Neural crest cell (in vitro differentiated cells): ENCODE data around the gene AP4S1. TPM values are rescaled to one million over a fixed set of nuclear protein-coding genes. Genes with fewer than 3 reads are reported as not detected.
A peak's percentile ranks its signal among the peaks of the same experiment; 100 is the strongest.
"Not testable (repeated sequence)": the region's sequence is repeated elsewhere in the genome, so short reads cannot be mapped to it uniquely, and the experiment has no call there.

Experiments
- DNase-seq: peaks from one replicate; pipeline ENCODE4 v3.0.0; 2021; ENCODE audit warnings: low read depth, mixed read lengths, low spot score
- H3K27ac Mint-ChIP-seq: one replicate; pipeline ENCODE4 v1.8.0; 2021; ENCODE audit warnings: mild to moderate bottlenecking, mixed read lengths; ENCODE audit not compliant: unreplicated experiment
- H3K27me3 Mint-ChIP-seq: 2 replicates; pipeline ENCODE4 v1.8.0; 2021; ENCODE audit warnings: low read depth, mild to moderate bottlenecking, mixed read lengths
- H3K36me3 Mint-ChIP-seq: 2 replicates; pipeline ENCODE4 v1.8.0; 2021; ENCODE audit warnings: low read depth, mild to moderate bottlenecking, mixed read lengths
- H3K4me1 Mint-ChIP-seq: 2 replicates; pipeline ENCODE4 v1.8.0; 2021; ENCODE audit warnings: mixed read lengths
- H3K4me3 Mint-ChIP-seq: one replicate; pipeline ENCODE4 v1.8.0; 2021; ENCODE audit warnings: mild to moderate bottlenecking, mixed read lengths
- H3K9me3 Mint-ChIP-seq: 2 replicates; pipeline ENCODE4 v1.8.0; 2021; ENCODE audit warnings: mixed read lengths
- CTCF ChIP-seq: fragments of 200-600 bp; sonication (generic); conservative IDR thresholded peaks from 2 replicates; pipeline ENCODE4 v1.5.0; 2021; ENCODE audit warnings: antibody characterized with exemption, mild to moderate bottlenecking
- total RNA-seq: library from RNA; stranded (reverse); gene quantifications from 2 replicates; pipeline ENCODE4 v1.2.1, GENCODE V29; 2021

AP4S1 gene
- total RNA-seq, 1 donor from 2014 or later, result 8.0 TPM

- Mint-ChIP-seq H3K36me3 (peaks cover 3% of the 10 kb centered on the region), H3K4me3 (no peak overlapping the region), H3K27ac (no peak overlapping the region), H3K27me3 (no peaks in the 10 kb centered on the region), H3K9me3 (no peaks in the 10 kb centered on the region), H3K4me1 (no peaks in the 10 kb centered on the region)
- no peak for TF ChIP-seq CTCF
- DNase-seq, result no peak
Measured at GRCh38 chr14:31051023-31051422, 25.6 kb downstream of the AP4S1 start.

- TF ChIP-seq CTCF, result no peak
- Mint-ChIP-seq H3K4me1 (no peaks in the 10 kb centered on the region), H3K4me3 (no peak overlapping the region), H3K27ac (no peak overlapping the region), H3K36me3 (no peaks in the 10 kb centered on the region), H3K27me3 (no peaks in the 10 kb centered on the region), H3K9me3 (no peaks in the 10 kb centered on the region)
- no peak for DNase-seq
Measured at GRCh38 chr14:31051511-31051910, 26.1 kb downstream of the AP4S1 start.

GRCh38 chr14:31052905-31053586 lies 27.6 kb downstream of the AP4S1 start:
- H3K4me3 Mint-ChIP-seq, H3K27me3 Mint-ChIP-seq, H3K9me3 Mint-ChIP-seq, DNase-seq, H3K36me3 Mint-ChIP-seq, H3K4me1 Mint-ChIP-seq: not testable (repeated sequence)
- H3K27ac Mint-ChIP-seq, result peak overlapping the region; percentile 63

GRCh38 chr14:31057035-31057434 lies 31.6 kb downstream of the AP4S1 start:
- no peaks in the 10 kb centered on the region for H3K4me1 Mint-ChIP-seq
- H3K36me3 Mint-ChIP-seq, result no peaks in the 10 kb centered on the region
- TF ChIP-seq CTCF, result no peak
- DNase-seq, result no peak
- H3K4me3 Mint-ChIP-seq, result no peak overlapping the region
- no peak overlapping the region for H3K27ac Mint-ChIP-seq
- no peaks in the 10 kb centered on the region for H3K27me3 Mint-ChIP-seq
- no peaks in the 10 kb centered on the region for H3K9me3 Mint-ChIP-seq

GRCh38 chr14:31057701-31058364 lies 32.4 kb downstream of the AP4S1 start:
- TF ChIP-seq CTCF, result no peak
- Mint-ChIP-seq H3K27ac (no peak overlapping the region), H3K4me1 (no peaks in the 10 kb centered on the region), H3K9me3 (no peaks in the 10 kb centered on the region), H3K27me3 (no peaks in the 10 kb centered on the region), H3K36me3 (no peaks in the 10 kb centered on the region), H3K4me3 (no peak overlapping the region)
- no peak for DNase-seq
